Natural killer cell (primary cell): Measurements from ENCODE around the gene TACR2. TPM values are rescaled to one million over a fixed set of nuclear protein-coding genes. Genes with fewer than 3 reads are reported as not detected.

Source experiments
- ATAC-seq, 3 donors: fragments of 150-1000 bp in 2 of 3; fragments of 200-7000 bp in 1 of 3; cut with Tn5 transposase; 1 replicate in 1 of 3; 2 replicates in 2 of 3; pipeline ENCODE4 v1.10.0; 2021; ENCODE audit warnings: mild to moderate bottlenecking in 2 of 3, moderate library complexity in 2 of 3
- DNase-seq, 2 donors: peaks; one replicate each; pipeline versions ENCODE4 v3.0.0 to v3.0.0-alpha.2; 2013 to 2021; ENCODE audit warnings: mixed read lengths in 1 of 2
- H3K27ac ChIP-seq: one replicate; pipeline ENCODE4 v1.5.1; 2013; ENCODE audit warnings: mild to moderate bottlenecking, low read length
- H3K27me3 ChIP-seq: one replicate; pipeline ENCODE4 v1.6.1; 2013; ENCODE audit warnings: low read length; ENCODE audit not compliant: control insufficient read depth, insufficient read depth
- H3K36me3 ChIP-seq: one replicate; pipeline ENCODE4 v1.6.1; 2013; ENCODE audit warnings: low read length; ENCODE audit not compliant: control insufficient read depth, insufficient read depth
- H3K4me1 ChIP-seq: one replicate; pipeline ENCODE4 v1.6.1; 2013; ENCODE audit warnings: low read length; ENCODE audit not compliant: control insufficient read depth, insufficient read depth
- H3K4me3 ChIP-seq: one replicate; pipeline ENCODE4 v1.5.1; 2013; ENCODE audit warnings: low read length
- H3K9me3 ChIP-seq: one replicate; pipeline ENCODE4 v1.6.1; 2013; ENCODE audit warnings: low read length; ENCODE audit not compliant: control insufficient read depth, insufficient read depth
- H3K27ac Mint-ChIP-seq, 2 donors: one replicate each; pipeline ENCODE4 v1.8.0; 2022; ENCODE audit warnings: mild to moderate bottlenecking in 2 of 2, mixed read lengths in 2 of 2, moderate library complexity in 1 of 2
- H3K27me3 Mint-ChIP-seq, 2 donors: one replicate each; pipeline ENCODE4 v1.8.0; 2022; ENCODE audit warnings: low read depth in 2 of 2, mixed read lengths in 2 of 2
- H3K36me3 Mint-ChIP-seq: one replicate; pipeline ENCODE4 v1.8.0; 2022; ENCODE audit warnings: mixed read lengths
- H3K4me1 Mint-ChIP-seq, 2 donors: one replicate each; pipeline ENCODE4 v1.8.0; 2022; ENCODE audit warnings: mixed read lengths in 2 of 2
- H3K4me3 Mint-ChIP-seq: one replicate; pipeline ENCODE4 v1.8.0; 2022; ENCODE audit warnings: mild to moderate bottlenecking, moderate library complexity, mixed read lengths
- H3K9me3 Mint-ChIP-seq, 2 donors: one replicate each; pipeline ENCODE4 v1.8.0; 2022; ENCODE audit warnings: mixed read lengths in 2 of 2
- whole genome bisulfite sequencing: methylation state at CpG from one replicate; pipeline ENCODE4 v1.1.7; 2013; ENCODE audit warnings: missing lambda C conversion rate; ENCODE audit not compliant: insufficient coverage; 5-methylcytosine and 5-hydroxymethylcytosine counted together
- intact Hi-C: fragments of 100-400 bp; cut with micrococcal nuclease; formaldehyde crosslinking; loops from one replicate; pipeline ENCODE4 v1.14.2; 2022
- total RNA-seq, 4 donors: library from RNA; stranded (reverse); fragments of 120-200 nt in 1 of 4; gene quantifications; one replicate each; pipeline versions ENCODE4 v1.2.3 to v1.2.4, GENCODE V29; 2013 to 2022
- TF ChIP-seq, protein P1 (sequence below): fragments of 200-600 bp; IDR thresholded peaks from one replicate; pipeline ENCODE4 v1.8.0; 2022; ENCODE audit warnings: antibody characterized with exemption

The TACR2 gene
- total RNA-seq, 3 donors from 2014 or later (not counting 1 experiment from before 2014, with no cell fraction given) = not detected

- Mint-ChIP-seq H3K4me1 (peaks cover 0 to 7% of the 10 kb centered on the region in 2 donors), H3K27me3 (peaks cover 0 to 9% of the 10 kb centered on the region in 2 donors), H3K27ac (no peak overlapping the region), H3K4me3 (no peak overlapping the region), H3K36me3 (no peaks in the 10 kb centered on the region), H3K9me3 (no peaks in the 10 kb centered on the region)
- Histone ChIP-seq H3K4me1 (peaks cover 15% of the 10 kb centered on the region), H3K27ac (no peak overlapping the region), H3K27me3 (no peaks in the 10 kb centered on the region), H3K9me3 (no peaks in the 10 kb centered on the region), H3K4me3 (no peak overlapping the region), H3K36me3 (no peaks in the 10 kb centered on the region)
- WGBS = 85% methylated on average over 13 of the region's 13 CpGs
- no peak for DNase-seq
- TF ChIP-seq, protein P1, sequence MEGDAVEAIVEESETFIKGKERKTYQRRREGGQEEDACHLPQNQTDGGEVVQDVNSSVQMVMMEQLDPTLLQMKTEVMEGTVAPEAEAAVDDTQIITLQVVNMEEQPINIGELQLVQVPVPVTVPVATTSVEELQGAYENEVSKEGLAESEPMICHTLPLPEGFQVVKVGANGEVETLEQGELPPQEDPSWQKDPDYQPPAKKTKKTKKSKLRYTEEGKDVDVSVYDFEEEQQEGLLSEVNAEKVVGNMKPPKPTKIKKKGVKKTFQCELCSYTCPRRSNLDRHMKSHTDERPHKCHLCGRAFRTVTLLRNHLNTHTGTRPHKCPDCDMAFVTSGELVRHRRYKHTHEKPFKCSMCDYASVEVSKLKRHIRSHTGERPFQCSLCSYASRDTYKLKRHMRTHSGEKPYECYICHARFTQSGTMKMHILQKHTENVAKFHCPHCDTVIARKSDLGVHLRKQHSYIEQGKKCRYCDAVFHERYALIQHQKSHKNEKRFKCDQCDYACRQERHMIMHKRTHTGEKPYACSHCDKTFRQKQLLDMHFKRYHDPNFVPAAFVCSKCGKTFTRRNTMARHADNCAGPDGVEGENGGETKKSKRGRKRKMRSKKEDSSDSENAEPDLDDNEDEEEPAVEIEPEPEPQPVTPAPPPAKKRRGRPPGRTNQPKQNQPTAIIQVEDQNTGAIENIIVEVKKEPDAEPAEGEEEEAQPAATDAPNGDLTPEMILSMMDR = no peak
- intact Hi-C loops = no loop called here
- no peak for ATAC-seq
Measured at GRCh38 chr10:69421611-69422308, 5.0 kb upstream of the TACR2 start.

GRCh38 chr10:69419744-69420126 lies 3.0 kb upstream of the TACR2 start:
- Histone ChIP-seq H3K4me1 (peaks cover 4% of the 10 kb centered on the region), H3K9me3 (no peaks in the 10 kb centered on the region), H3K27ac (no peak overlapping the region), H3K36me3 (no peaks in the 10 kb centered on the region), H3K4me3 (no peak overlapping the region), H3K27me3 (no peaks in the 10 kb centered on the region)
- Mint-ChIP-seq H3K27ac (no peak overlapping the region), H3K27me3 (peaks cover 9 to 12% of the 10 kb centered on the region in 2 donors), H3K4me3 (no peak overlapping the region), H3K4me1 (peaks cover 0 to 7% of the 10 kb centered on the region in 2 donors), H3K9me3 (no peaks in the 10 kb centered on the region), H3K36me3 (no peaks in the 10 kb centered on the region)
- no peak for ATAC-seq
- no peak for DNase-seq
- intact Hi-C loops = no loop called here
- TF ChIP-seq, protein P1 = no peak
- WGBS = 91% methylated on average over 11 of the region's 11 CpGs

GRCh38 chr10:69419096-69419743 lies 2.5 kb upstream of the TACR2 start:
- DNase-seq (no peak), ATAC-seq (no peak)
- H3K4me1 ChIP-seq = peaks cover 4% of the 10 kb centered on the region
- intact Hi-C loops = no loop called here
- TF ChIP-seq, protein P1 = no peak
- no peak overlapping the region for H3K4me3 ChIP-seq
- H3K9me3 ChIP-seq = no peaks in the 10 kb centered on the region
- 91% methylated on average over 18 of the region's 18 CpGs for WGBS
- Mint-ChIP-seq H3K4me3 (no peak overlapping the region), H3K27me3 (peaks cover 9 to 12% of the 10 kb centered on the region in 2 donors), H3K36me3 (no peaks in the 10 kb centered on the region), H3K9me3 (no peaks in the 10 kb centered on the region), H3K27ac (no peak overlapping the region), H3K4me1 (peaks cover 0 to 5% of the 10 kb centered on the region in 2 donors)
- H3K27me3 ChIP-seq = no peaks in the 10 kb centered on the region
- H3K36me3 ChIP-seq = no peaks in the 10 kb centered on the region
- H3K27ac ChIP-seq = no peak overlapping the region
